ENCODE data around the gene ARL2BP.

Gene ARL2BP

DNA sequence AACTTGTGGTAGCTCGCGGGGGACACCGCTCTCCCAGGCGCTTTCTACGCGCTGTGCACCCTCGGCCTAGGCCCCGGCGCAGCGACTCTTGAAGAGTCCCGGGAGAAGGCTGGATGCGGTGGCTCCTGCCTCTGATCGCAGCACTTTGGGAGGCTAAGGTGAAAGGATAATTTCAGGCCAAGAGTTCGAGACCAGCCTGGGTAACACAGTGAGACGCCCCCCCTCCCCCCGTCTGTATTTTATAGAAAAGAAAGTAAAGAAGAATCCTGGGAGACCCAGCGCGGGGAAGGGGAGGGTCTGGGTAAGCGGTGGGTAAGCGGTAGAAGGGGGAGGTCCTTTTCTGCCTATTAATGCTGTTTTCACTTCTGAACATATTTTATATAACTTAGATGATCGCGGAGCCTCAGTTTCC, 39.9 kb downstream of the ARL2BP start:
- FAIRE-seq = no peak

DNA sequence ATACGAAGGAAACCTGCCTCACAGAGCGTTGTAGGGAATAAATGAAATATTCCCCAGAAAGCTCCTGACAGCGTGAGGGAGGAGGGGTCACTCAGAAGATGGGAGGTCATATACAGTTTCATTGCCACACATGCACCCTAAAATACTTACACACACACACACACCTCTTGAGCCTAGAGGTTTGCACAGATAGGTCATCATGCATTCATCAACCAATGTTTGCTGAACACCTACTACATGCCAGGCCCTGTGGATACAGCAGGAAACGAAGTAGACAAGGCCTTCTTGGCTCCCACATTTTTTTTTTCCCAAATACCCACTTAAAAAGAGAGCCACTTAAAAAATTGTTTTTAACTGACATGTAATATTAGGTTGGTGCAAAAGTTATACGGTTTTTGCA, 40.3 kb downstream of the ARL2BP start:
- no peak for FAIRE-seq

DNA sequence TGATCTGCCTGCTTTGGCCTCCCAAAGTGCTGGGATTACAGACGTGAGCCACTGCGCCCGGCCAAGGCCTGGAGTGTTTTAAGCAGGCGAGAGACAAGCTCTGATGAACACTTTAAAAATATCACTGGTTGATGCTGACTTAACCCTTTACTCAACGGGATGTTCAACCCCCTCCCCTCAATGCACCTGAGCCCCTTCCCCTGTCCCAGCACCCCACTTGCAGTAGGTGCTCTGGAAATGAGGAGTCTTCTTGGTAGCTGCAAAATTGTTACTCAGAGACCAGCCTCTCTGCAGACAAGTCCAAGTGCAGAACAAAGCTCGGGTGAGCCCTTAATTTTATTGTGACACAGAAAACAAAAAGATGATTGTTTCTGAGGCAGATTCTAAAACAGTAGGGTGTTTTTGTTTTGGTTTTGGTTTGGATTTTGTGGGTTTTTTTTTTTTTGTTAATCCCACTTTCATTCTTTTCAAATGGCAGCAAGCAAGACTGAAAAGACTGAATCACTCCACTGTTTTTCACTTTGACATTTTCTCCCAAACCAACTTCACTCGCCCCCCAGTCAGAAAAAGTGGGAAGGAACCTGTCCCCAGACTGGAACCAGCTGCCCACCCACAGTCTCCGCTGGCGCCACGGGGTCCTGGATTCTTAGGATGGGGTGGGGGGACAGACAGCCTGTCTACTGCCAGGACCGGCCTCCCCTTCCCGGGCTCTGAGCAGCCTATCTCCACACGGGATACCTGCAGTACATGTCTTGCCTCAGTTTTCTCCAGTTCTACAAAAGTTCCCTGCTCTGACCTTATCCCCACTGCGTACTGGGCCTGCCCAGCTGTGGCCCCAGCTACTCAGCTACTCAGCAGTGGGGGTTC, 44.6 kb downstream of the ARL2BP start:
- FAIRE-seq = no peak

- FAIRE-seq = no peak
Measured at GRCh38 chr16:57297856-57298255, 52.8 kb downstream of the ARL2BP start.

GRCh38 chr16:57299009-57299718, 54.1 kb downstream of the ARL2BP start:
- no peak for FAIRE-seq

DNA sequence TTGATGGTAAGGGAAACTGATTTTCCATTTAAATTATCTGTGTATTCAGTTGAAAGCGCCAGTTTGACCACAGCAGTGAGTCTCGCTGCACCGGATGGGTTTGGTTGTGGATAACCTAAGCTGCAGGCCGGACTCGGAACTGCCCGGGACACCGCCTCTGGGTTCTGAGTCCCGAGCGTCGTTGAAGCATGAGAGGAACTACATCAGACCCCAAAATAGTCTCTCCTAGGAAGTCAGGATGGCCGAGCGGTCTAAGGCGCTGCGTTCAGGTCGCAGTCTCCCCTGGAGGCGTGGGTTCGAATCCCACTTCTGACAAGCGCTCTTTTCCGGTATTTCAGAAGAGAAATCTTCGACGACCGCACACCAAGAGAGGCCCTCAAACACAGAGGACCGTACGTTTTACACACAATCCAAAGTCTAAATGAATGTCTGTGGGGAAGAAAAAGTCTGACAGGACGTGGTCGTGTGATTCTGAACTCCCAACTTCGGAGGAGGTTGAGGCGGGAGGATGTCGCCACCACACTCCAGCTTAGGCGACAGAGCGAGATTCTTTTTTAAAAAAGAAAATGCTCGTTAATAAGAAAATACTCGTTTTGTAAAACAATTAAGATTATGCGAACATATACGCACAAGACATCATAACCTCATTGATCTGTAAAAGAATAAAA, 54.8 kb downstream of the ARL2BP start:
- no peak for FAIRE-seq

DNA sequence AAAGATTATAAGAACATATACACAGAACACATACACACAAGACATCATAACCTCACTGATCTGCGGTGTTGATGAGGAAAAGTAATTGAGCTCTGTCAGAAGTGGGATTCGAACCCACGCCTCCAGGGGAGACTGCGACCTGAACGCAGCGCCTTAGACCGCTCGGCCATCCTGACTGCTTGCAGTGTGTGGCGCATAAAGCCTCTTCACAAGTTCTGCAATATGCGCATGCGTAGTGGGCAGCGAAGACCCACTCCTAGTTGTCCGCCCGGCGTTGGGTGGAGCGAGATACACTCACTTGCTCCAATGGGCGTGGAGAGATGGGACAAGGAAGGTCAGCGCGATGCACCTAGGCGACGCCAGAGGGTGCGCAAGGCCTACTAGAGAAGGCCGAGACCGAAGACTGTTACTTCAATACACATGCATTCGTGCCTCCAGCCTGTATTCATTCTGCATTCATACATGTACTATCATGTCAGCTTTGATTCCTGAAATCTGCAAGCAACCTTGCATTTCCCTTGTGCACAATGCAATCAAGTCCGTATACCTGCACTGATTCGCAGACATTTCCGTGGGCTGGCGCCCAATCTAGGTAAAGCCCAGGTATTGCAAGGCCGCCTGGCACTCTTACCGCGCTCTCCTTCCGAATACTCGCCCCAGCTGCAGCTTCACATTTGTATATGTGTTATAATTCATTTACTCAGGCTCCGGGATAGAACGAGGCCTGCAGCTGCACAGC, 55.5 kb downstream of the ARL2BP start:
- FAIRE-seq = peak; percentile 14

GRCh38 chr16:57301126-57301817, 56.2 kb downstream of the ARL2BP start:
- no peak for FAIRE-seq
